Measurements from ENCODE around the gene AOPEP. TPM values are rescaled to one million over a fixed set of nuclear protein-coding genes. Genes with fewer than 3 reads are reported as not detected.

Gene AOPEP
- total and polyA plus RNA-seq, 2 of the 13 experiments (the other 11 are each of a cell fraction or from before 2014, with no cell fraction given) = 22.2 to 41.6 TPM

DNA sequence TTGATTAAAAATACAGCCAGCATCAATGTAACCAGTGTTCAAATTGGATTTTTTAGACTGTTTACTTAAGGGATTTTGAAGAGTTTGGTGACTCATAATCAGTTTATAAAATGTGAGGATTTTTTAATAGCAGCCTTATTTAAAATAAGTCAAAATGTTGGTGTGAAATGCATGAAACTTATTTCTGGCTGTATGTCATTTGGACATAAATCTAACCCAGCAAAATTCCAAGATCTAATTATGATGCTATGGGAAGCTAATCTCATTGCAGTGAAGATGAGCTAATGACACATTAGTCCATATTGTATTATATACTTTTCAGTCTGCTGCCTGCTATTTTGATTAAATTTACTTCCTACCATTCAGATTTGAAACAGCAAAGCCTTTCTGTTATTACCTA is 140.3 kb downstream of the AOPEP start:
- ATAC-seq (no peak), FAIRE-seq (no peak), DNase-seq (ENCODE audit: low spot score) (no peak)
- no peak overlapping the region; a peak in 1 of 6 replicates for H3K4me3 ChIP-seq (replicated peaks in 1 of 3; ENCODE audit: insufficient read depth in 1 of 3, low read depth in 2 of 3, low read length in 3 of 3)
- BruUV-seq (replicated peaks) = no TSS peak
- no peaks in the 10 kb centered on the region for H3K79me2 ChIP-seq (ENCODE audit: insufficient read depth, low read length)
- ChIA-PET CTCF (ENCODE audit: low intra/inter-chr PET ratio, low total read pairs) (no interaction called here), POLR2A (no interaction called here)
- intact Hi-C loops (cut with micrococcal nuclease; ENCODE audit: unreplicated experiment) (no loop called here), in situ Hi-C loops (cut with HindIII; ENCODE audit: extremely low pct_ligation_motif_present, low pct_unique_long_range_greater_than_20kb) (no loop called here)
- H3K9me3 ChIP-seq (ENCODE audit: low read length) = no peaks in the 10 kb centered on the region
- TF ChIP-seq, protein P1, sequence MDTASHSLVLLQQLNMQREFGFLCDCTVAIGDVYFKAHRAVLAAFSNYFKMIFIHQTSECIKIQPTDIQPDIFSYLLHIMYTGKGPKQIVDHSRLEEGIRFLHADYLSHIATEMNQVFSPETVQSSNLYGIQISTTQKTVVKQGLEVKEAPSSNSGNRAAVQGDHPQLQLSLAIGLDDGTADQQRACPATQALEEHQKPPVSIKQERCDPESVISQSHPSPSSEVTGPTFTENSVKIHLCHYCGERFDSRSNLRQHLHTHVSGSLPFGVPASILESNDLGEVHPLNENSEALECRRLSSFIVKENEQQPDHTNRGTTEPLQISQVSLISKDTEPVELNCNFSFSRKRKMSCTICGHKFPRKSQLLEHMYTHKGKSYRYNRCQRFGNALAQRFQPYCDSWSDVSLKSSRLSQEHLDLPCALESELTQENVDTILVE (CRISPR knock-in tag; IDR thresholded peaks at IDR 0.05) = no peak
- TF ChIP-seq HOXA9 (CRISPR knock-in tag; IDR thresholded peaks at IDR 0.05; ENCODE audit: borderline replicate concordance) (no peak), NR3C1 (CRISPR knock-in tag; IDR thresholded peaks at IDR 0.05) (no peak), ADNP (CRISPR knock-in tag; IDR thresholded peaks at IDR 0.05) (no peak), ZNF430 (CRISPR knock-in tag; IDR thresholded peaks at IDR 0.05) (no peak), CC2D1A (CRISPR knock-in tag; IDR thresholded peaks at IDR 0.05) (no peak)
- peak overlapping the region; percentile 62 for H3K4me2 ChIP-seq (ENCODE audit: low read depth, low read length)
- no peaks in the 10 kb centered on the region for H3K27me3 ChIP-seq (ENCODE audit: control insufficient read depth in 1 of 2, insufficient read depth in 2 of 2, low read length in 2 of 2)
- no peak overlapping the region; the same call in 1 of the 2 replicates for H3K9ac ChIP-seq (ENCODE audit: insufficient read depth, low read depth, low read length)
- no peaks in the 10 kb centered on the region for H4K20me1 ChIP-seq (ENCODE audit: insufficient read depth, low read length)
- H3K27ac ChIP-seq (ENCODE audit: extremely low read length, insufficient read depth, low read length) = peak overlapping the region; percentile 68
- H3K36me3 ChIP-seq (replicated peaks in 1 of 2; ENCODE audit: control insufficient read depth in 1 of 2, insufficient read depth in 2 of 2, low read length in 2 of 2) = no peaks in the 10 kb centered on the region
- peaks cover 47% of the 10 kb centered on the region for H3K4me1 ChIP-seq (ENCODE audit: insufficient read depth, low read length)
- H2AFZ ChIP-seq (ENCODE audit: low read length) = no peak overlapping the region

DNA sequence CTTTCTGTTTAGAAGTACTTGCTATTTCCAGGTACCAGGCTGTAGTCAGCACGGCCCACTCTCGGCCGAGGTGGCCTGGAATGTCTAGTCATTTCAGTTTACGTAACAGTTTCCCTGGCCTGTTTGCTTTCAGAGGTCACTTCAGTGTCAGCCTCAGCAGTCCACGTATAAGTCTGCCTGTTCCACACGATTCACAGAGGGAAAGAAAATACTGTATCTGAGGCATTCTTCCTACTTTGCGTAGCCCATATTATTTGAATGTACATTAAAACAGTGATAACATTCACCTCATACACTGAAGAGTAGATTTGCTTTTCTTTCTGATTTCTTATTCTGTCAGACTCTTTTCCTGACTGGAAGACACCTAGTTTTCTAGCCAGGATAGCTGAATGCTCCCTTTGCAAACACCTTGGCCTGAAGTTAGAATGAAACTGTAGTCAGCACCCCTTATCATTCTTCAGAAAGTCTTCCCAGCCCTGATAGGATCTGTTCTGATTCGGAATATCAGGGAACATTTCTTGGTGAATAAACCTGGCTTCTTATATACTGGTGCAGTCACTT is 140.9 kb downstream of the AOPEP start:
- H3K4me2 ChIP-seq (ENCODE audit: low read depth, low read length) = peak overlapping the region; percentile 62
- no peaks in the 10 kb centered on the region for H3K27me3 ChIP-seq (ENCODE audit: control insufficient read depth in 1 of 2, insufficient read depth in 2 of 2, low read length in 2 of 2)
- no peaks in the 10 kb centered on the region; a peak in 1 of 5 replicates for H3K36me3 ChIP-seq (replicated peaks in 1 of 2; ENCODE audit: control insufficient read depth in 1 of 2, insufficient read depth in 2 of 2, low read length in 2 of 2)
- peak overlapping the region; percentile 55 for H3K9ac ChIP-seq (ENCODE audit: insufficient read depth, low read depth, low read length)
- DNase-seq (ENCODE audit: low spot score) (peak; percentile 89), FAIRE-seq (peak; percentile 96), ATAC-seq (peak; percentile 100)
- H4K20me1 ChIP-seq (ENCODE audit: insufficient read depth, low read length) = no peaks in the 10 kb centered on the region
- peaks cover 41% of the 10 kb centered on the region for H3K4me1 ChIP-seq (ENCODE audit: insufficient read depth, low read length)
- CTCF ChIA-PET (ENCODE audit: low intra/inter-chr PET ratio, low total read pairs) = no interaction called here
- H3K4me3 ChIP-seq (replicated peaks in 1 of 3; ENCODE audit: insufficient read depth in 1 of 3, low read depth in 2 of 3, low read length in 3 of 3) = peak overlapping the region in 1 of 3 experiments; percentile 13; a peak in 1 of 6 replicates
- no peak overlapping the region for H2AFZ ChIP-seq (ENCODE audit: low read length)
- H3K79me2 ChIP-seq (ENCODE audit: insufficient read depth, low read length) = no peaks in the 10 kb centered on the region
- POLR2A ChIA-PET = no interaction called here
- TSS peak; percentile 57 for BruUV-seq (replicated peaks)
- H3K27ac ChIP-seq (ENCODE audit: extremely low read length, insufficient read depth, low read length) = peak overlapping the region; percentile 68
- 5% methylated on average over 8 of the region's 8 CpGs for WGBS (ENCODE audit: low lambda C conversion rate)
- H3K9me3 ChIP-seq (ENCODE audit: low read length) = no peaks in the 10 kb centered on the region
- intact Hi-C loops (cut with micrococcal nuclease; ENCODE audit: unreplicated experiment) (no loop called here), in situ Hi-C loops (cut with HindIII; ENCODE audit: extremely low pct_ligation_motif_present, low pct_unique_long_range_greater_than_20kb) (no loop called here)
- no peak for TF ChIP-seq ZNF850 (CRISPR knock-in tag; conservative IDR thresholded peaks at IDR 0.05)
- no peak for TF ChIP-seq PCBP1 (IDR thresholded peaks at IDR 0.05; ENCODE audit: borderline replicate concordance, low read depth, low read length)
- TF ChIP-seq, protein P2, sequence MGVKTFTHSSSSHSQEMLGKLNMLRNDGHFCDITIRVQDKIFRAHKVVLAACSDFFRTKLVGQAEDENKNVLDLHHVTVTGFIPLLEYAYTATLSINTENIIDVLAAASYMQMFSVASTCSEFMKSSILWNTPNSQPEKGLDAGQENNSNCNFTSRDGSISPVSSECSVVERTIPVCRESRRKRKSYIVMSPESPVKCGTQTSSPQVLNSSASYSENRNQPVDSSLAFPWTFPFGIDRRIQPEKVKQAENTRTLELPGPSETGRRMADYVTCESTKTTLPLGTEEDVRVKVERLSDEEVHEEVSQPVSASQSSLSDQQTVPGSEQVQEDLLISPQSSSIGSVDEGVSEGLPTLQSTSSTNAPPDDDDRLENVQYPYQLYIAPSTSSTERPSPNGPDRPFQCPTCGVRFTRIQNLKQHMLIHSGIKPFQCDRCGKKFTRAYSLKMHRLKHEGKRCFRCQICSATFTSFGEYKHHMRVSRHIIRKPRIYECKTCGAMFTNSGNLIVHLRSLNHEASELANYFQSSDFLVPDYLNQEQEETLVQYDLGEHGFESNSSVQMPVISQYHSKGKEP (CRISPR knock-in tag; IDR thresholded peaks at IDR 0.05) = no peak
- peak; percentile 89 for TF ChIP-seq SALL1 (CRISPR knock-in tag; IDR thresholded peaks at IDR 0.05)
- TF ChIP-seq, protein P3, sequence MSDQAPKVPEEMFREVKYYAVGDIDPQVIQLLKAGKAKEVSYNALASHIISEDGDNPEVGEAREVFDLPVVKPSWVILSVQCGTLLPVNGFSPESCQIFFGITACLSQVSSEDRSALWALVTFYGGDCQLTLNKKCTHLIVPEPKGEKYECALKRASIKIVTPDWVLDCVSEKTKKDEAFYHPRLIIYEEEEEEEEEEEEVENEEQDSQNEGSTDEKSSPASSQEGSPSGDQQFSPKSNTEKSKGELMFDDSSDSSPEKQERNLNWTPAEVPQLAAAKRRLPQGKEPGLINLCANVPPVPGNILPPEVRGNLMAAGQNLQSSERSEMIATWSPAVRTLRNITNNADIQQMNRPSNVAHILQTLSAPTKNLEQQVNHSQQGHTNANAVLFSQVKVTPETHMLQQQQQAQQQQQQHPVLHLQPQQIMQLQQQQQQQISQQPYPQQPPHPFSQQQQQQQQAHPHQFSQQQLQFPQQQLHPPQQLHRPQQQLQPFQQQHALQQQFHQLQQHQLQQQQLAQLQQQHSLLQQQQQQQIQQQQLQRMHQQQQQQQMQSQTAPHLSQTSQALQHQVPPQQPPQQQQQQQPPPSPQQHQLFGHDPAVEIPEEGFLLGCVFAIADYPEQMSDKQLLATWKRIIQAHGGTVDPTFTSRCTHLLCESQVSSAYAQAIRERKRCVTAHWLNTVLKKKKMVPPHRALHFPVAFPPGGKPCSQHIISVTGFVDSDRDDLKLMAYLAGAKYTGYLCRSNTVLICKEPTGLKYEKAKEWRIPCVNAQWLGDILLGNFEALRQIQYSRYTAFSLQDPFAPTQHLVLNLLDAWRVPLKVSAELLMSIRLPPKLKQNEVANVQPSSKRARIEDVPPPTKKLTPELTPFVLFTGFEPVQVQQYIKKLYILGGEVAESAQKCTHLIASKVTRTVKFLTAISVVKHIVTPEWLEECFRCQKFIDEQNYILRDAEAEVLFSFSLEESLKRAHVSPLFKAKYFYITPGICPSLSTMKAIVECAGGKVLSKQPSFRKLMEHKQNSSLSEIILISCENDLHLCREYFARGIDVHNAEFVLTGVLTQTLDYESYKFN (CRISPR knock-in tag; conservative IDR thresholded peaks at IDR 0.05) = peak; percentile 76
- TF ChIP-seq JDP2 (CRISPR knock-in tag; IDR thresholded peaks at IDR 0.05; ENCODE audit: borderline replicate concordance) = no peak
- no peak for TF ChIP-seq PRPF4 (IDR thresholded peaks at IDR 0.05; ENCODE audit: low read depth, low read length, poor library complexity, severe bottlenecking)
